HEK293 (cell line): ENCODE data around the gene LACC1.

Source experiments
- BCL6B ChIP-seq: fragments of 450-650 bp; formaldehyde crosslinking; IDR thresholded peaks from 2 replicates; pipeline ENCODE4 v1.5.1; 2017; ENCODE audit warnings: missing biosample characterization, missing genetic modification characterization
- MYNN ChIP-seq: fragments of 450-650 bp; formaldehyde crosslinking; IDR thresholded peaks from 2 replicates; pipeline ENCODE4 v1.5.1; 2016; ENCODE audit warnings: missing biosample characterization, missing genetic modification characterization, borderline replicate concordance
- REPIN1 ChIP-seq: fragments of 450-650 bp; formaldehyde crosslinking; IDR thresholded peaks from 2 replicates; pipeline ENCODE4 v1.5.1; 2017; ENCODE audit warnings: missing biosample characterization, missing genetic modification characterization, low read depth
- SALL2 ChIP-seq: fragments of 450-650 bp; formaldehyde crosslinking; IDR thresholded peaks from 2 replicates; pipeline ENCODE4 v1.5.0; 2017; ENCODE audit warnings: missing biosample characterization, mild to moderate bottlenecking, missing genetic modification characterization, borderline replicate concordance
- SETDB1 ChIP-seq: IDR thresholded peaks from one replicate; pipeline ENCODE4 v1.6.1; 2017; ENCODE audit warnings: mild to moderate bottlenecking, low read length, moderate library complexity, mixed read lengths; ENCODE audit not compliant: insufficient read length
- SP3 ChIP-seq: fragments of 450-650 bp; formaldehyde crosslinking; IDR thresholded peaks from 2 replicates; pipeline ENCODE4 v1.5.1; 2016; ENCODE audit warnings: missing biosample characterization, missing genetic modification characterization
- ZBTB10 ChIP-seq: fragments of 450-650 bp; formaldehyde crosslinking; IDR thresholded peaks from 2 replicates; pipeline ENCODE4 v1.5.1; 2016; ENCODE audit warnings: missing biosample characterization, missing genetic modification characterization
- ZFHX2 ChIP-seq: fragments of 450-650 bp; formaldehyde crosslinking; conservative IDR thresholded peaks from 2 replicates; pipeline ENCODE4 v1.5.1; 2016; ENCODE audit warnings: missing biosample characterization, missing genetic modification characterization
- ZFP37 ChIP-seq: fragments of 450-650 bp; formaldehyde crosslinking; IDR thresholded peaks from 2 replicates; pipeline ENCODE4 v1.5.1; 2016; ENCODE audit warnings: missing biosample characterization, missing genetic modification characterization
- ZFP41 ChIP-seq: fragments of 450-650 bp; formaldehyde crosslinking; IDR thresholded peaks from 2 replicates; pipeline ENCODE4 v1.5.1; 2016; ENCODE audit warnings: missing biosample characterization, missing genetic modification characterization, borderline replicate concordance
- ZNF132 ChIP-seq: fragments of 450-650 bp; formaldehyde crosslinking; IDR thresholded peaks from 2 replicates; pipeline ENCODE4 v1.5.1; 2017; ENCODE audit warnings: missing biosample characterization, missing genetic modification characterization, borderline replicate concordance
- ZNF155 ChIP-seq: fragments of 450-650 bp; formaldehyde crosslinking; IDR thresholded peaks from 2 replicates; pipeline ENCODE4 v1.5.1; 2016; ENCODE audit warnings: missing biosample characterization, missing genetic modification characterization
- ZNF211 ChIP-seq: fragments of 450-650 bp; formaldehyde crosslinking; IDR thresholded peaks from 2 replicates; pipeline ENCODE4 v1.5.1; 2016; ENCODE audit warnings: low read depth, missing biosample characterization, missing genetic modification characterization
- ZNF350 ChIP-seq: fragments of 450-650 bp; formaldehyde crosslinking; IDR thresholded peaks from 2 replicates; pipeline ENCODE4 v1.5.0; 2017; ENCODE audit warnings: missing biosample characterization, mild to moderate bottlenecking, missing genetic modification characterization
- ZNF354C ChIP-seq: fragments of 450-650 bp; formaldehyde crosslinking; IDR thresholded peaks from 2 replicates; pipeline ENCODE4 v1.5.1; 2016; ENCODE audit warnings: missing biosample characterization, missing genetic modification characterization, low read depth, borderline replicate concordance
- ZNF433 ChIP-seq: fragments of 450-650 bp; formaldehyde crosslinking; IDR thresholded peaks from 2 replicates; pipeline ENCODE4 v1.5.1; 2016; ENCODE audit warnings: missing biosample characterization, missing genetic modification characterization, low read depth
- ZNF48 ChIP-seq: fragments of 450-650 bp; formaldehyde crosslinking; IDR thresholded peaks from 2 replicates; pipeline ENCODE4 v1.5.1; 2016; ENCODE audit warnings: missing biosample characterization, missing genetic modification characterization
- ZNF596 ChIP-seq: fragments of 450-650 bp; IDR thresholded peaks from 2 replicates; pipeline ENCODE4 v1.5.0; 2018; ENCODE audit warnings: missing biosample characterization, mild to moderate bottlenecking, missing genetic modification characterization, moderate library complexity
- ZNF623 ChIP-seq: fragments of 450-650 bp; formaldehyde crosslinking; IDR thresholded peaks from 2 replicates; pipeline ENCODE4 v1.5.1; 2016; ENCODE audit warnings: missing biosample characterization, missing genetic modification characterization
- ZNF658 ChIP-seq: fragments of 450-650 bp; formaldehyde crosslinking; IDR thresholded peaks from 2 replicates; pipeline ENCODE4; 2016; ENCODE audit warnings: missing biosample characterization, missing genetic modification characterization
- ZNF670 ChIP-seq: fragments of 450-650 bp; formaldehyde crosslinking; IDR thresholded peaks from 2 replicates; pipeline ENCODE4 v1.5.1; 2016; ENCODE audit warnings: missing biosample characterization, missing genetic modification characterization, low read depth
- ZNF76 ChIP-seq: fragments of 450-650 bp; formaldehyde crosslinking; IDR thresholded peaks from 2 replicates; pipeline ENCODE4; 2016; ENCODE audit warnings: low read depth, missing biosample characterization, missing genetic modification characterization, borderline replicate concordance
- ZSCAN16 ChIP-seq: fragments of 450-650 bp; formaldehyde crosslinking; IDR thresholded peaks from 2 replicates; pipeline ENCODE4 v1.5.1; 2016; ENCODE audit warnings: missing biosample characterization, missing genetic modification characterization
- TF ChIP-seq, protein P1 (sequence below): fragments of 450-650 bp; IDR thresholded peaks from 2 replicates; pipeline ENCODE4 v1.5.1; 2018; ENCODE audit warnings: missing biosample characterization, mild to moderate bottlenecking, missing genetic modification characterization
- TF ChIP-seq, protein P2 (sequence below): fragments of 450-650 bp; formaldehyde crosslinking; IDR thresholded peaks from 2 replicates; pipeline ENCODE4 v1.5.1; 2016; ENCODE audit warnings: missing biosample characterization, missing genetic modification characterization, low read depth
- TF ChIP-seq, protein P3 (sequence below): fragments of 450-650 bp; formaldehyde crosslinking; IDR thresholded peaks from 2 replicates; pipeline ENCODE4 v1.5.1; 2016; ENCODE audit warnings: missing biosample characterization, missing genetic modification characterization
- TF ChIP-seq, protein P4 (sequence below): fragments of 450-650 bp; formaldehyde crosslinking; IDR thresholded peaks from 2 replicates; pipeline ENCODE4 v1.5.1; 2017; ENCODE audit warnings: missing biosample characterization, missing genetic modification characterization

The LACC1 gene

GRCh38 chr13:43878892-43879754 lies 581 bp upstream of the LACC1 start, which contains the start of gene CCDC122 (continued):
- TF ChIP-seq ZNF211 (no peak), ZBTB10 (tag by site-specific recombination) (no peak), ZNF658 (tag by site-specific recombination) (no peak), ZNF623 (tag by site-specific recombination) (no peak), ZFP41 (no peak), SETDB1 (no peak), ZNF670 (tag by site-specific recombination) (no peak), ZNF48 (tag by site-specific recombination) (no peak), MYNN (tag by site-specific recombination) (no peak), REPIN1 (tag by site-specific recombination) (no peak), BCL6B (tag by site-specific recombination) (no peak), ZNF76 (tag by site-specific recombination) (peak; percentile 68; the same call in 1 of the 2 replicates), ZSCAN16 (tag by site-specific recombination) (no peak), ZNF433 (tag by site-specific recombination) (no peak), ZNF596 (tag by site-specific recombination) (no peak), ZNF155 (no peak), SALL2 (no peak), ZFP37 (tag by site-specific recombination) (peak; percentile 68), SP3 (tag by site-specific recombination) (peak; percentile 70), ZNF354C (no peak), ZNF132 (tag by site-specific recombination) (no peak), ZFHX2 (tag by site-specific recombination) (peak; percentile 71), ZNF350 (tag by site-specific recombination) (no peak)
- TF ChIP-seq, protein P1, sequence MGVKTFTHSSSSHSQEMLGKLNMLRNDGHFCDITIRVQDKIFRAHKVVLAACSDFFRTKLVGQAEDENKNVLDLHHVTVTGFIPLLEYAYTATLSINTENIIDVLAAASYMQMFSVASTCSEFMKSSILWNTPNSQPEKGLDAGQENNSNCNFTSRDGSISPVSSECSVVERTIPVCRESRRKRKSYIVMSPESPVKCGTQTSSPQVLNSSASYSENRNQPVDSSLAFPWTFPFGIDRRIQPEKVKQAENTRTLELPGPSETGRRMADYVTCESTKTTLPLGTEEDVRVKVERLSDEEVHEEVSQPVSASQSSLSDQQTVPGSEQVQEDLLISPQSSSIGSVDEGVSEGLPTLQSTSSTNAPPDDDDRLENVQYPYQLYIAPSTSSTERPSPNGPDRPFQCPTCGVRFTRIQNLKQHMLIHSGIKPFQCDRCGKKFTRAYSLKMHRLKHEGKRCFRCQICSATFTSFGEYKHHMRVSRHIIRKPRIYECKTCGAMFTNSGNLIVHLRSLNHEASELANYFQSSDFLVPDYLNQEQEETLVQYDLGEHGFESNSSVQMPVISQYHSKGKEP (tag by site-specific recombination) = no peak
- TF ChIP-seq, protein P2, sequence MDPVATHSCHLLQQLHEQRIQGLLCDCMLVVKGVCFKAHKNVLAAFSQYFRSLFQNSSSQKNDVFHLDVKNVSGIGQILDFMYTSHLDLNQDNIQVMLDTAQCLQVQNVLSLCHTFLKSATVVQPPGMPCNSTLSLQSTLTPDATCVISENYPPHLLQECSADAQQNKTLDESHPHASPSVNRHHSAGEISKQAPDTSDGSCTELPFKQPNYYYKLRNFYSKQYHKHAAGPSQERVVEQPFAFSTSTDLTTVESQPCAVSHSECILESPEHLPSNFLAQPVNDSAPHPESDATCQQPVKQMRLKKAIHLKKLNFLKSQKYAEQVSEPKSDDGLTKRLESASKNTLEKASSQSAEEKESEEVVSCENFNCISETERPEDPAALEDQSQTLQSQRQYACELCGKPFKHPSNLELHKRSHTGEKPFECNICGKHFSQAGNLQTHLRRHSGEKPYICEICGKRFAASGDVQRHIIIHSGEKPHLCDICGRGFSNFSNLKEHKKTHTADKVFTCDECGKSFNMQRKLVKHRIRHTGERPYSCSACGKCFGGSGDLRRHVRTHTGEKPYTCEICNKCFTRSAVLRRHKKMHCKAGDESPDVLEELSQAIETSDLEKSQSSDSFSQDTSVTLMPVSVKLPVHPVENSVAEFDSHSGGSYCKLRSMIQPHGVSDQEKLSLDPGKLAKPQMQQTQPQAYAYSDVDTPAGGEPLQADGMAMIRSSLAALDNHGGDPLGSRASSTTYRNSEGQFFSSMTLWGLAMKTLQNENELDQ (tag by site-specific recombination) = no peak
- TF ChIP-seq, protein P3, sequence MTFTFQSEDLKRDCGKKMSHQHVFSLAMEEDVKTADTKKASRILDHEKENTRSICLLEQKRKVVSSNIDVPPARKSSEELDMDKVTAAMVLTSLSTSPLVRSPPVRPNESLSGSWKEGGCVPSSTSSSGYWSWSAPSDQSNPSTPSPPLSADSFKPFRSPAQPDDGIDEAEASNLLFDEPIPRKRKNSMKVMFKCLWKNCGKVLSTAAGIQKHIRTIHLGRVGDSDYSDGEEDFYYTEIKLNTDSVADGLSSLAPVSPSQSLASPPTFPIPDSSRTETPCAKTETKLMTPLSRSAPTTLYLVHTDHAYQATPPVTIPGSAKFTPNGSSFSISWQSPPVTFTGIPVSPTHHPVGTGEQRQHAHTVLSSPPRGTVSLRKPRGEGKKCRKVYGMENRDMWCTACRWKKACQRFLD (tag by site-specific recombination) = no peak
- TF ChIP-seq, protein P4, sequence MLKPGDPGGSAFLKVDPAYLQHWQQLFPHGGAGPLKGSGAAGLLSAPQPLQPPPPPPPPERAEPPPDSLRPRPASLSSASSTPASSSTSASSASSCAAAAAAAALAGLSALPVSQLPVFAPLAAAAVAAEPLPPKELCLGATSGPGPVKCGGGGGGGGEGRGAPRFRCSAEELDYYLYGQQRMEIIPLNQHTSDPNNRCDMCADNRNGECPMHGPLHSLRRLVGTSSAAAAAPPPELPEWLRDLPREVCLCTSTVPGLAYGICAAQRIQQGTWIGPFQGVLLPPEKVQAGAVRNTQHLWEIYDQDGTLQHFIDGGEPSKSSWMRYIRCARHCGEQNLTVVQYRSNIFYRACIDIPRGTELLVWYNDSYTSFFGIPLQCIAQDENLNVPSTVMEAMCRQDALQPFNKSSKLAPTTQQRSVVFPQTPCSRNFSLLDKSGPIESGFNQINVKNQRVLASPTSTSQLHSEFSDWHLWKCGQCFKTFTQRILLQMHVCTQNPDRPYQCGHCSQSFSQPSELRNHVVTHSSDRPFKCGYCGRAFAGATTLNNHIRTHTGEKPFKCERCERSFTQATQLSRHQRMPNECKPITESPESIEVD (tag by site-specific recombination) = no peak
